PC-9 (cell line): ENCODE results near the gene HMX1. TPM values are rescaled to one million over a fixed set of nuclear protein-coding genes. Genes with fewer than 3 reads are reported as not detected.

ENCODE experiments used
- BruUV-seq: library from RNA; stranded (reverse); fragments of 400-500 nt; replicated peaks from 2 replicates; lab custom pipeline; 2021; lab: Mats Ljungman, UMichigan
- CTCF ChIA-PET: fragments of 300-600 bp; sonication (Branson Sonifier 250); formaldehyde crosslinking; loops from one replicate; lab custom pipeline; 2022; ENCODE audit warnings: antibody characterized with exemption; lab: Charles Lee
- POLR2A ChIA-PET: fragments of 300-600 bp; sonication (Branson Sonifier 250); formaldehyde crosslinking; loops from one replicate; lab custom pipeline; 2022; ENCODE audit warnings: antibody characterized with exemption; ENCODE audit not compliant: unreplicated experiment; lab: Charles Lee
- DNase-seq, 2 experiments: peaks; one replicate each; pipeline versions ENCODE4 v3.0.0 to v3.0.0-alpha.2; 2015 to 2022; ENCODE audit warnings: mixed read lengths in 1 of 2
- H2AFZ ChIP-seq: fragments of 200-600 bp; sonication (generic); 2 replicates; pipeline ENCODE4 v1.8.1; 2017; ENCODE audit warnings: antibody characterized with exemption
- H3F3A ChIP-seq: fragments of 200-600 bp; sonication (generic); 2 replicates; pipeline ENCODE4 v1.8.1; 2017; ENCODE audit warnings: antibody characterized with exemption, mild to moderate bottlenecking, low read depth; ENCODE audit not compliant: insufficient read depth
- H3K27ac ChIP-seq: fragments of 200-600 bp; sonication (generic); 2 replicates; pipeline ENCODE4 v1.6.1; 2016; ENCODE audit warnings: mixed run types
- H3K27me3 ChIP-seq: fragments of 200-600 bp; sonication (generic); 2 replicates; pipeline ENCODE4 v1.6.1; 2016; ENCODE audit warnings: low read depth, mixed run types; ENCODE audit not compliant: insufficient read depth
- H3K36me3 ChIP-seq: fragments of 200-600 bp; sonication (generic); 2 replicates; pipeline ENCODE4 v1.6.1; 2016; ENCODE audit warnings: low read depth, mixed run types
- H3K4me1 ChIP-seq: fragments of 200-600 bp; sonication (generic); replicated peaks from 2 replicates; pipeline ENCODE4 v1.6.1; 2016; ENCODE audit warnings: mixed run types; ENCODE audit not compliant: insufficient read depth
- H3K4me2 ChIP-seq: fragments of 200-600 bp; sonication (generic); 2 replicates; pipeline ENCODE4 v1.6.1; 2017; ENCODE audit warnings: mixed run types
- H3K4me3 ChIP-seq: fragments of 200-600 bp; sonication (generic); 2 replicates; pipeline ENCODE4 v1.6.1; 2016; ENCODE audit warnings: mixed run types
- H3K79me2 ChIP-seq: fragments of 200-600 bp; sonication (generic); 2 replicates; pipeline ENCODE4 v1.6.1; 2017; ENCODE audit warnings: low read depth, mixed run types
- H3K9me2 ChIP-seq: fragments of 200-600 bp; sonication (generic); 2 replicates; pipeline ENCODE4 v1.8.1; 2017; ENCODE audit warnings: mild to moderate bottlenecking; ENCODE audit not compliant: insufficient read depth
- H3K9me3 ChIP-seq: fragments of 200-600 bp; sonication (generic); 2 replicates; pipeline ENCODE4 v1.8.1; 2016; ENCODE audit warnings: low read depth; ENCODE audit not compliant: insufficient read depth
- H4K20me1 ChIP-seq: fragments of 200-600 bp; sonication (generic); 2 replicates; pipeline ENCODE4 v1.8.1; 2017; ENCODE audit not compliant: insufficient read depth
- EZH2 ChIP-seq: fragments of 200-600 bp; sonication (generic); IDR thresholded peaks from 2 replicates; pipeline ENCODE4 v1.8.0; 2017; ENCODE audit warnings: antibody characterized with exemption, low read depth
- intact Hi-C: fragments of 100-400 bp; cut with micrococcal nuclease; formaldehyde crosslinking; loops from one replicate; pipeline ENCODE4 v1.10.0; 2022; ENCODE audit not compliant: unreplicated experiment
- total RNA-seq: library from RNA; stranded (reverse); gene quantifications from 2 replicates; pipeline ENCODE4 v1.2.3, GENCODE V29; 2021
- TF ChIP-seq, protein P1 (sequence below): fragments of 200-600 bp; sonication (generic); conservative IDR thresholded peaks from 2 replicates; pipeline ENCODE4 v1.6.1; 2017; ENCODE audit warnings: mixed run types, antibody characterized with exemption, mild to moderate bottlenecking, moderate library complexity

Gene HMX1
- total RNA-seq, 1 experiment from 2014 or later, result not detected

DNA sequence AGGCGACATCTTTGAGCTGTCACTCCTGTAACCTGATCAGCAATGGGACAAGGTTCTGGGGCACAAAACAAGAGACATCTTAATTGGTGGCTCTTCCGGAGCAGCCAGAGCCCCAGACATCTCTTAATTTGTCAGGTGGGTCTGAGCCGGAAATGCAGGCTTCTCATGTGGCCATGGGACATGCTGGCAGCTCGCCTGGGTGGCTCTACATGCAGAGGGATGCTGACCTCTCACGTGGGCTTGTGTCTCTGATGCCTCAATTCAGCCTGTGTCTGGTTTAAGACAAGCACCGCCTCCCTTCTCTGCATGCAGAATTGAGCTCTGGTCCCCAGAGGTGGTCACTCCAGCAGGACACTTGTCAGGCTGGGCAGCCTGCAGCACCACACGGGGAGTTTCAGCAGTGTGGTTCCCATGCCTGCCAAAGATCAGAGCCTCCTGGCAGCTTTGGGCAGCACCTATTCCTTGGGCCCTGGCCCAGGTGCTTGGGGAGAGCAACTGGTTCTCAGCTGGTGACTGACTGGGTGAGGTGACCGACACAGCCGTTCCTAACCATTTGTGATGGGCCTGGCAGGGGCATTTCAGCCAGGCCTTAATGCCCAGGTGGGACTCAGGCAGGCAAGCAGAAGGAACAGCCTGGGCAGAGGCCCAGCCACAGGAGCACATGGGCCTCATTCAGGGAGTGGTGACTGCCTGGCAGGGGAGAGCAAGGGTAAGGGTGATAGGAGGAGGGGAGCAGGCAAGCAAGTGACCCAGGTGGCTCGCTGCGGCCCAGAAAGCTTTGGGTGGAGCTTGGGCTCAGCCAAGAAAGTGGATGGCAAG, 53.4 kb downstream of the HMX1 start:
- CTCF ChIA-PET, result no interaction called here
- Histone ChIP-seq H4K20me1 (no peaks in the 10 kb centered on the region), H3K9me3 (no peaks in the 10 kb centered on the region), H3K4me3 (no peak overlapping the region), H3F3A (no peaks in the 10 kb centered on the region), H2AFZ (no peak overlapping the region), H3K36me3 (no peaks in the 10 kb centered on the region), H3K27ac (no peak overlapping the region), H3K9me2 (no peaks in the 10 kb centered on the region), H3K27me3 (peaks cover 29% of the 10 kb centered on the region), H3K79me2 (no peaks in the 10 kb centered on the region), H3K4me2 (no peak overlapping the region), H3K4me1 (no peaks in the 10 kb centered on the region)
- TF ChIP-seq, protein P1, sequence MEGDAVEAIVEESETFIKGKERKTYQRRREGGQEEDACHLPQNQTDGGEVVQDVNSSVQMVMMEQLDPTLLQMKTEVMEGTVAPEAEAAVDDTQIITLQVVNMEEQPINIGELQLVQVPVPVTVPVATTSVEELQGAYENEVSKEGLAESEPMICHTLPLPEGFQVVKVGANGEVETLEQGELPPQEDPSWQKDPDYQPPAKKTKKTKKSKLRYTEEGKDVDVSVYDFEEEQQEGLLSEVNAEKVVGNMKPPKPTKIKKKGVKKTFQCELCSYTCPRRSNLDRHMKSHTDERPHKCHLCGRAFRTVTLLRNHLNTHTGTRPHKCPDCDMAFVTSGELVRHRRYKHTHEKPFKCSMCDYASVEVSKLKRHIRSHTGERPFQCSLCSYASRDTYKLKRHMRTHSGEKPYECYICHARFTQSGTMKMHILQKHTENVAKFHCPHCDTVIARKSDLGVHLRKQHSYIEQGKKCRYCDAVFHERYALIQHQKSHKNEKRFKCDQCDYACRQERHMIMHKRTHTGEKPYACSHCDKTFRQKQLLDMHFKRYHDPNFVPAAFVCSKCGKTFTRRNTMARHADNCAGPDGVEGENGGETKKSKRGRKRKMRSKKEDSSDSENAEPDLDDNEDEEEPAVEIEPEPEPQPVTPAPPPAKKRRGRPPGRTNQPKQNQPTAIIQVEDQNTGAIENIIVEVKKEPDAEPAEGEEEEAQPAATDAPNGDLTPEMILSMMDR, result no peak
- POLR2A ChIA-PET, result no interaction called here
- no peak for DNase-seq
- intact Hi-C loops, result no loop called here
- no TSS peak for BruUV-seq

DNA sequence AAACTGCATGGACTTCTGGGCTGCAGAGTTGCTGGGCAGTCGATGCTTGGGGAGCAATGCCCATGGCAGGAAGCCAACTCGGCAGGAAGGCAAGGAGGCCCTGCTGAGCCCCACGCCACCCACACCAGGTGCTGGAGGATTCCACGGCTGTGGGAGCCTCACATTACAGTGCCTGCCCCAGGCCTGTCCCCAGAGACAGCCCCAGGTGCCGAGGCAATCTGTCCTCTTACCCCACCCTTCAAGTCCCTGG, 53.9 kb downstream of the HMX1 start:
- intact Hi-C loops, result no loop called here
- BruUV-seq, result no TSS peak
- CTCF ChIA-PET, result no interaction called here

DNA sequence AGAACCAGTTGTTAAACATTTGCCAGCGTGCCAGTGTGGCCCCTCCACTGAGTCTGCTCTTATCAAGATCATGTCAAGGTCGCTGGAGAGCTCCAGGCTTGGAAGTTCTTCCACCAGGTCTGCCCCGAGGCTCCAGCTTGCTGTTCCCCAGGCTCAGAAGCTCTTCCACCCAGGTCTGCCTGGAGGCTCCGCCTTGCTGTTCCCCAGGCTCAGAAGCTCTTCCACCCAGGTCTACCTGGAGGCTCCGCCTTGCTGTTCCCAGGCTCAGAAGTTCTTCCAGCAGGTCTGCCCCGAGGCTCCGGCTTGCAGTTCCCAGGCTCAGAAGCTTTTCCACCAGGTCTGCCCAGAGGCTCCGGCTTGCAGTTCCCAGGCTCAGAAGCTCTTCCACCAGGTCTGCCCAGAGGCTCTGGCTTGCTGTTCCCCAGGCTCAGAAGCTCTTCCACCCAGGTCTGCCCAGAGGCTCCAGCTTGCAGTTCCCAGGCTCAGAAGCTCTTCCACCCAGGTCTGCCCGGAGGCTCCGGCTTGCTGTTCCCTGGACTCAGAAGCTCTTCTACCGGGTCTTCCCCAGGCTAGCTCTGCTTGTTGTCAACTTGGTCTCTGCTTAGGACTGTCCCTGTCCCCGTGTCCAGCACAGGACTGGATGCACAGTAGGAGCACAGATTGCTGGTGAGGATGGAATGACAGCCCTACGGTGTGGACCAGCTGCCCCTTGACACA, 54.4 kb downstream of the HMX1 start:
- H3K4me3 ChIP-seq, result no peak overlapping the region
- no peaks in the 10 kb centered on the region for H3K79me2 ChIP-seq
- H3K9me3 ChIP-seq, result no peaks in the 10 kb centered on the region
- H3K4me1 ChIP-seq, result no peaks in the 10 kb centered on the region
- H4K20me1 ChIP-seq, result no peaks in the 10 kb centered on the region
- ChIA-PET CTCF (no interaction called here), POLR2A (no interaction called here)
- no TSS peak for BruUV-seq
- H3K27ac ChIP-seq, result no peak overlapping the region
- no peak overlapping the region for H2AFZ ChIP-seq
- no peak for DNase-seq
- peaks cover 29% of the 10 kb centered on the region for H3K27me3 ChIP-seq
- no peaks in the 10 kb centered on the region for H3K36me3 ChIP-seq
- TF ChIP-seq EZH2, result no peak
- no peaks in the 10 kb centered on the region for H3K9me2 ChIP-seq
- intact Hi-C loops, result no loop called here
- H3K4me2 ChIP-seq, result no peak overlapping the region
- no peaks in the 10 kb centered on the region for H3F3A ChIP-seq

More for the DNA sequence above, 53.9 kb downstream of the HMX1 start:
- Histone ChIP-seq H3K27me3 (peaks cover 29% of the 10 kb centered on the region), H3K79me2 (no peaks in the 10 kb centered on the region), H3K27ac (no peak overlapping the region), H3K4me3 (no peak overlapping the region), H3K4me2 (no peak overlapping the region), H3K4me1 (no peaks in the 10 kb centered on the region), H3F3A (no peaks in the 10 kb centered on the region), H2AFZ (no peak overlapping the region), H4K20me1 (no peaks in the 10 kb centered on the region), H3K9me2 (no peaks in the 10 kb centered on the region), H3K9me3 (no peaks in the 10 kb centered on the region), H3K36me3 (no peaks in the 10 kb centered on the region)
- DNase-seq, result no peak
- POLR2A ChIA-PET, result no interaction called here
- TF ChIP-seq, protein P1, result no peak
- no peak for TF ChIP-seq EZH2
